SIG-M5 (cell line): ENCODE results near the gene DYNC1I1.

ENCODE experiments used
- DNase-seq: peaks from one replicate; lab custom pipeline; 2025; lab: John Stamatoyannopoulos, UW

The DYNC1I1 gene

DNA sequence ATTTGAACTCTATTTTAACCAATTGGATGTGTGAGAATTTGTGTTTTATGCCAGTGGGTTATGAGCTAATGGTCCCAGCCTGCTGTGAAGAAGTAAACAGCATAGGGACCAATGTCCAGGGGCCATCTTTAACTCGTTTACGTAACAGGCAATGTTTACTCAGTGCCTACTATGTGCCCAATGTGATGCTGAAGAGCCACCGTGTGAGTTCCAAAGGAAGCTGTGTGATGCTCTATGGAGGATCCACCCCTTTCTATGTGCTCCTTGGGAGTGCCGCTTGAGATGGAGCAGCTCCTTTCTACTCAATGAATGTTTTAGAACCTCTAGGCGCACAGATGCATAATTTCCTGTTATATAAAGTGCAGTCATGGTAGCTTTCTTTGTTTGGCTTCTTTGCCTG, 21.3 kb downstream of the DYNC1I1 start:
- DNase-seq, result no peak

DNA sequence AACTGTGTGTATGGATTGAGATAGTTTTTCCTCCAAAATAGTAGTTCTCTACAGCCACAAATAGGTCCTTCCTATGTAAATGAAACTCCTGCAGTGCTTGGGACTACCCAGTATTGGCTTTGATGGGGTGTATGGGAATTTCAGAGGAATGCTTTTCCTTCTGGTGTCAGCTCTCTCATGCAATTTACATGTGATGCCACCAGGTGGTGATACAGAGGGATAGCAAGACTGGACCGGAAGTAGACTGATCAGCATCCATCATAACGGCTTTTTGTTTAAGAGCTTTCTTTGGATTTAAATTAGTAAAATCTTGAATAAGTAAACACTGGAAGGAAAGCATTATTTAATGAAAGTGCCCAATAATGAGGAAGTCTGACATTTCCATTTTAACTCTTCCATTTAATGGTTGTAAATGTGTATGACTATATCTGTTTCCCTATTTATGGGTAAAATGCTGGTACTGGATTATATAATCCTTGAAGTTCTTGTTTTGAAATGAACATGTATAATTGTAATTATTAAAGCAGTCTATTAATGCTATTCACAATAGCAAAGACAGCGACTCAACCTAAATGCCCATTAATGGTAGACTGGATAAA, 22.7 kb downstream of the DYNC1I1 start:
- no peak for DNase-seq

DNA sequence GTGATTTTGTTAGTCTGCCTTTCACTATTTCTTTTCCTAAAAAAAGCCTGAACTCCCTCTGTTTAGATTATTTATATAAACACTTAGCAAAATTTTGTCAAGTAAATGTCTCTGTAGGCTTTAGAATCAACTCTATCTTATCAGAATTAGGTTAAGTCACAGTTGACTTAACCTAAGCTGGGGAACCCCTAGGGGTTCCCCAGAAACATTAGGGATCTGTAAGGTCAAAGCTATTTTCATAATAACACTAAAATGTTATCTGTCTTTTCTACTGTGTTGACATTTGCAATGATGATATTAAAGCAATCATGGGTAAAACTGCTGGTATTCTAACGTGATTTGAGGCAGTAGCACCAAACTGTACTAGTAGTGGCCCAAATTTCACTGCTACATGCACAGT, 24.3 kb downstream of the DYNC1I1 start:
- DNase-seq, result no peak

DNA sequence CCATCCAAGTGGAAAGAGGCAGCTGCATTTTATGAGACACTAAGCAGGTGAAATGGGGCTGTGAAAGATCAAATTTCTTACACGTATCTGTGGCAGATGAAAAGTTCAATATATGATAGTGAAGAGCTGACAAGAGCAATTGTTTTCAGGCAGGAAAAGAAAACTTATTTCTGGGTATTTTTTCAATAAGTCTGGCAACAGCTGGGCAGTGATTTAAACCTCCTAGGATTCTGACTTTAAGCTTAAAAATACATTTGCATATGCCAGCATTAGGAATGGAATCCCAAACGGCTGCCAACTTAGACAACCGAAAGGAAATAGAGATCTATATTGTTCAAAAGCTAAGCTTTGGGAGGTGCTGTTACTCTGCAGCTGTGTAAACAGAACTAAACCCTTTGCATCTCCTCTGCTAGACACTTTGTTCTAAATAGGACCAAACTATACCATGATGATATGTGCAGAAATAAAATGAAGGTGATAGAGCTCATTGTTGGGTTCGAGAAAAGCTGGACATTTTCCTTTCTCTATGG, 26.1 kb downstream of the DYNC1I1 start:
- DNase-seq, result no peak

DNA sequence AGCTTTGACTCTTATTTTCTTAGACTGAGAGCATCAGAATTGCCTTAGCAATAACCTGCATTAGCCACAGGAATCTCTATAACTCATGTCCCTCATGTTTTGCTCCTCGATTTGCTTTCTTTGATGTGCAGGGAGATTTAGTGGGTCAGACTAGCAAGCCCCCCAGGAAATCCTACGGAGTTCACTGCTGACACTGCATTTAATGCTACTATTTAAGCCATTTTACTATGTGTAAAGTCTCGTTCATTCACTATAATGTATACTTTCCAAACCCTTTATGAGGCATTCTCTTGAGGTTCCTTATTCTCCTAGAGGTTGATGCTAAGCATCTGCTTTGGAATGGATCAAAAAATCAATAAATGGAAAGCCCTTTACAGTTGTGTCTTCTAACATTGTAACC, 28.4 kb downstream of the DYNC1I1 start:
- no peak for DNase-seq

DNA sequence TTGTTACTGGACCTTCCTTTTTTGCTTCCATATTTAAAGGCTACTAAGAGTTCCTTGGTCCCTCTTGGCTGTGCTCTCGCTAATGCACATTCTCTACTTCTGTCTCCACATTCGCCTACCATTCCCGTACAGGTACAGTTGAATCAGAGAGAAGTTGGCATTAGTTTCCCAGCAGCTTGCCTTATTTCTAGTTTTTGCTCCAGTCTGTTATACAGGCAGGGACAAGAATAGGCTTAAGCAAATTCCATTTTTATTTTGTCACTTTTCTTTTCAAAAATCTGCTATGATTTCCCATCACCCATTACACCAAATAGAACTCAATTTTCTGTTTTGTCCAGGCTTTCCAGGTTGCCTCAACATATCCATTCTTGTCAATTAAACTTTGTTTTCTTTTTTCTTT, 29.9 kb downstream of the DYNC1I1 start:
- DNase-seq, result no peak

DNA sequence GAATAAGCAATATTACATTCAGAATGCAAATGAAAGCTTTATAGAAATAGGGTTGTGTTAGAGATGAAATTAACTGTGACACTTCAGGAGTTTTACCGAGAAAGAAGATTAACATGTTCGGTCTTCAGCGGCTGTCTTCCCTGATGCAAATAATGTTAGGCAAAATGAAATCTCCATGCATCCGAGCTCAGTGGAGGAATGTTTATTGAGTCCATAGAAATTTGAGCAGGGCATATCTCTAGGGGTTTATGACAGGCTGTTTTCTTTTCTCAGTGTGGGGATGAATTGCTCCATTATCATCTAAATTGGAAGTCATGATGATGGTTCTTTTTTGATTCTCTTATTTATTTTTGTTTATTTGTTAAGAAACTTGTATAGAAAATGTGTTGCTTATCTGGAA, 31.7 kb downstream of the DYNC1I1 start:
- no peak for DNase-seq

DNA sequence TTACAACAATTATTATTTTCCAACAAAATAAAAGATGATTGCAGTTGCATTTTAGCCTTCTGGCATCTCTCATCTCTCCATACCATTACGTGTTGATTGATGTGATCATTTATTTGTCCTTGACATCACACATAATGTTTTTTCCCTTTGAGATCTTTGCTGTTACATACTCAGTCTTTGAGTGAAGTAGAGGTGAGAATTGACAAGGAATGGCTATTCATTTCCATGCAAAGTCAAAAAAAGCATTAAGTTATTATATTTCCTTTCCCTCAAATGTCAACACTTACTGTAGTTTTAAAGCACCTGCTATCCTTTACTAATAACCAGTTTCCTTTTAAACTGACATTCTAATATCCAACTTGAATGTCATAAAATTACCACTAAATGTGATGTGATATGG, 33.6 kb downstream of the DYNC1I1 start:
- DNase-seq, result no peak

DNA sequence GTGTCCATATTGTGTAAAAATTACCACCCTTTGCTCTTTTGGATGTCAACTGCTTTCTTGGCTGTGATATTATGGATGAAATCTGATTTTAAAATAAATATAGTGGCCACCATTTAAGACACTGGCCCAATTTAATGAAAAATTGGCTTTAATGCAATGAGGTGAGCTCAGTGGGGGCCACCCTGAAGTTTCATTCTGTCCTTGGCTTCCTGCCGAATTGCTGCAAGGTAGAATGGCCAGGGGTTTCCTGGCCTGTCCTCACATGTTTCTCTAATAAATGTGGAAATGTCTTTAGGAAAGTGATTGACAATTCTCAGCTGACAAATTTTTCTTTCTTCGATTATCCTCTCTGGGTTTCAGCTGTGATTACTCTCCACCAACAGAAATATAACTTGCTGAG, 36.0 kb downstream of the DYNC1I1 start:
- no peak for DNase-seq

DNA sequence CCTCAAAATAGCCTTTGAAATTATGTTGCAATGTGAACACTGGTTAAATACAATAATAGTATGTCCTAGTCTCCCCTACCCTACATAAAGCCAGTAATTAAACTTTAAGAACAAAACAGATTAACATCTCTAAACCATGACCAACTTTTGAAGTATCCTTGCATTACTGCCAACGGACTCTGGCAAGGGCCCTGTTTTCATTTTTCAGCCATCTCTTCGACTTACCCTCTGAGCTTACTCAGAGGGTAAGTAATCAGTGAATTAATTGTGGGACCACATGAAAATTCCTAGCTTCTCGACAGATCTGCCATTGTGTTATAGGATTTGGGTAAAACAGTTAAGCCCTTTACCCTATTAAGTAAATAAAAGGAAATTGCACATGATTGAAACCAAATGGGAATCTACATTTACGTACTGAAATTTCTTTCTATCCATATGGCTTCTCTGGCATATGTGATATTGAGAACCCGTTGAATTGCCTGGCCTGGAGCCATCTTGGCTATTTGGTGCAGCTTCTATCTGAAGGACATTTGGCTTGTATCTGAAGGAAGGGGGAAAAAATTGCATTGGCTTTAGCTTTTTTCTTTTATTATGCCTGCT, 39.6 kb downstream of the DYNC1I1 start:
- no peak for DNase-seq

DNA sequence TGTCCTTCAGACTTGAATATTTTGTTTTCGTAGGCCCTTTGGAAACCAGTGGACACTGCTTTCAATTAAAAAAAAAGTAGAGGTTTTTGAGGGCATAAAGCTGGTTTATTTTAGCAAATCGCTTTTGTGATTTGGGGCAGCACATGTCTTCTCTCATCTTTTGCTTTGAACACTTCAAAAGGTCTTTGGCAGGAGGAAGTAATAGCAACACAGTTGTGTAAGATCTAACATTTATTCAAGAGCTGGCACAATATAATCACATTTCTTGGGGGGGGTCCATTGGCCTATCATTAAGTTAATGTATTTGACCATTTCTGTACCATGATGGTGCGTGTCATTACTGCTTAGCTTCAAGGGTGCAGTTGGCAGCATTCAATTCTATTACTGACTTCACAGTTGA, 42.4 kb downstream of the DYNC1I1 start:
- DNase-seq, result no peak

DNA sequence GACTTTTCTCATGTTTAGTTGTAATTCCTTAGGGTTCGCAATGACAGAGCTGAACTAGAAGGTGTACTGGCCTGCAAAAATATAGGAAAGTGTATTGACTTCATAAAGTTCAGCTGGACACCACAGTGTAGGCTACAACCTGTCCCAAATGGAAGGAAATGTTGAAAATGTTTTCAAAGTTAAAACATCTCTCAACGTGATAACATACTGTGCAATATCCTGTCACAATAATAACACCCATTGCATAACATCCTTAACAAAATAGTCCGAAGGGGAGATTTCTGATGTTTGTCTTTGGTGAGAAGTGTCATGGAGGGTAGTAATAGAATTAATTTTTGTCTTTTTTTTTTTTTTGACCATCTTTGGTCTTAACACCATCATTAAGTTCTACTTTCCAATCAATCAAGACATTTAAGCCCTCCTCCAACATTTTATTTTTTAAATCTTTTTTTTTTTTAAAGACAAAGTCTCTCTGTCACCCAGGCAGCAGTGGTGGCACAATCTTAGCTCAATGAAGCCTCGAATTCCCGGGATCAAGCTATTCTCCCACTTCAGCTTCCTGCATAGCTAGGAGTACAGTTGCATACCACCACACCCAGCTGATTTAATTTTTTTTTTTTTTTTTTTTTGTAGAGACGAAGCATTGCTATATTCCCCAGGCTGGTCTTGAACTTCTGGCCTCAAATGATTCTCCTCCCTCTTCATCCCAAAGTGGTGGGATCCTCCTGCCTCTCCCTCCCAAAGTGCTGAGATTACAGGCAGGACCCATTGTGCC, 45.7 kb downstream of the DYNC1I1 start:
- no peak for DNase-seq

DNA sequence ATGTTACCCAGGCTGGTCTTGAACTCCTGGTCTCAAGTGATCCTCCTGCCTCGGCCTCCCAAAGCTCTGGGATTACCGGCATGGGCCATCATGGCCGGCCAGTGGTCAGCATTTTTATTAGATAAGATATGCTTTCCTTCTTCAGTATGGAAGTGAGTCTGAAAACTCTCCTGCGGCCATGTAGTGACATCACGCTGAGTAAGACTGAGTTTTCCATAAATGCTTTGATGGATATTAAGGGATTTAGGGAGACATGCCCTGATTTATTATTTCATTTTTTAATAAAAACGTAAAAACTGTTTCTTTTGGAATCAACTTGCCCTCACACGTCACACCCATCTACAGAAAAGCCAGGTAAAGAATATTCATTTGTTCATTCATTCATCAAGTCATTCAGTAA, 48.4 kb downstream of the DYNC1I1 start:
- no peak for DNase-seq

DNA sequence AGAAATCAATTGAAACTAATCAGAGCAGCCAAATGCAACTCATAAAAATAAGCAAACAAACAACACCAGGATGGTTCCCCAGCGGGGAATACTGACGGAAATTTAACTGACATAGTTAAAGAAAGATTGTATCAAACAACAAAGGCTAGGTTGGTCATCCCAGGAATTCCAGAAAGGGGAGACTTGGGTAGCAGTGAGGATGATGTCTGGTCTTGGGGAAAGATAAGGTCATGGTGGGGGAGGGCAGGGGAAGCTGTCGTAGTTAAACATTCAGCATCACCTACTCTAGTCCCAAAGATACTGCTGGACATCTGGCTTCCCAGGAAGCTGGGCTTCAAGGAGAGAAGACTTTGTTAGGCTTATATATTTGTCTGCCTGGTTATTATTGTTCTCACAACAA, 50.4 kb downstream of the DYNC1I1 start:
- no peak for DNase-seq

DNA sequence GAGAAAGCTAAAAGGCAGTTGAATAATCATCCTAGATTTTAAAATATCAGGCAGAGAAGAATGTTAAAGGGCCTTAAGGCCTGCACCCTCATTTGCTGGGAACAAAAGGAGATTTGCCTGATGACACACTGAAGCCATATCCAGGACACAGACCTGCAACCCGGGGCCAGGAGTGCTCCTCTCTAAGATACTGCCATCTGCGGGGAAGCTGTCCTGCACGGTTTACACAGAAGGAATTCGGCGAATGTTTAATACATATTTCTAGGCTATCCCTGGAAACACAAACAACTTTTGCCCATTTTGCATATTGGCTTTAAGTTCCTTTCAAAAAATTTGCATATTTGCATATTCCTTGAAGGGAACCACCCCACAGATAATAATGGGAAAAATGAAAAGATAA, 52.3 kb downstream of the DYNC1I1 start:
- no peak for DNase-seq

DNA sequence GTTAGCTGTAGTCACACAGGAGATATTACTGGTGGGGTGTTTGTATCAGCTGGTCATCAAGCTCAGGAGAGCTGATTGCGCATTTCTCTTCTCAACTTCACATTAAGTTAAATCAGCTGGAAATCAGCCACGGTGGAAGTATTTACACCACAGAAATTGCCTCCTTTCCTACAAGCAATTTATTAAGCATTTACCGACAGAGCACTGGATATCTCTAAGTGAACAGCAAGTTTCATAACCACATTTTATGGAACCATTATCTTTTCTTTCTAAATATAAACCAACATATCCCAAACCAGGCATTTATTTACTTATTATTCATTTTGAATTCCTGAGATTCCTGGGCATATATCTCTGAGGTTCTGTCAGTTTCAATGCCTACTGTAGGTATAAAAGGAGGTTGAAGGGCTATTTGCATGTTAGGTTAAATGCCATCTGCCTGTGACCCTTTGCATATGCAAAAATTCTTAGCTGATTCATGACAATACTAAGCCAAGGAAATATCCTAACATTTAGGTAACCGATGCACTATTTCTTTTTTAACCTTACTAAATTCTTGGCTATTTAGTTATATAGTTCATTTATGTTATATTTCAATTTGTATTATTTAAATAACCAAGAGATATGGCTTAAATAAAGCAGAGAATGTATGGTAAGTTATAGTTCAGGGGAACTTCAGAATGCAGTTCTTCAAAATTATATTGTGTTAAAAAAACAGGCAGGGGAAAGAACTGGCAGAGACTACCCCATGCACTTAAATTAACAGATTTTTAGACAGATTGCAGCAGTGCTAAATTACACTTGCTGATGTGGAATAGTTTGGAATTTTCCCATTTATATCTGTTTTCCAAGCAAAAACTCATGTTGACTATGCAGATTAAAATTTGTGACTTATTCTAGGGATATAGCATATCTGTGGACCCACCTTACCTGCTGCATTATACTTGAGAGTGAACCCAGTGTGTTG, 56.8 kb downstream of the DYNC1I1 start:
- no peak for DNase-seq

DNA sequence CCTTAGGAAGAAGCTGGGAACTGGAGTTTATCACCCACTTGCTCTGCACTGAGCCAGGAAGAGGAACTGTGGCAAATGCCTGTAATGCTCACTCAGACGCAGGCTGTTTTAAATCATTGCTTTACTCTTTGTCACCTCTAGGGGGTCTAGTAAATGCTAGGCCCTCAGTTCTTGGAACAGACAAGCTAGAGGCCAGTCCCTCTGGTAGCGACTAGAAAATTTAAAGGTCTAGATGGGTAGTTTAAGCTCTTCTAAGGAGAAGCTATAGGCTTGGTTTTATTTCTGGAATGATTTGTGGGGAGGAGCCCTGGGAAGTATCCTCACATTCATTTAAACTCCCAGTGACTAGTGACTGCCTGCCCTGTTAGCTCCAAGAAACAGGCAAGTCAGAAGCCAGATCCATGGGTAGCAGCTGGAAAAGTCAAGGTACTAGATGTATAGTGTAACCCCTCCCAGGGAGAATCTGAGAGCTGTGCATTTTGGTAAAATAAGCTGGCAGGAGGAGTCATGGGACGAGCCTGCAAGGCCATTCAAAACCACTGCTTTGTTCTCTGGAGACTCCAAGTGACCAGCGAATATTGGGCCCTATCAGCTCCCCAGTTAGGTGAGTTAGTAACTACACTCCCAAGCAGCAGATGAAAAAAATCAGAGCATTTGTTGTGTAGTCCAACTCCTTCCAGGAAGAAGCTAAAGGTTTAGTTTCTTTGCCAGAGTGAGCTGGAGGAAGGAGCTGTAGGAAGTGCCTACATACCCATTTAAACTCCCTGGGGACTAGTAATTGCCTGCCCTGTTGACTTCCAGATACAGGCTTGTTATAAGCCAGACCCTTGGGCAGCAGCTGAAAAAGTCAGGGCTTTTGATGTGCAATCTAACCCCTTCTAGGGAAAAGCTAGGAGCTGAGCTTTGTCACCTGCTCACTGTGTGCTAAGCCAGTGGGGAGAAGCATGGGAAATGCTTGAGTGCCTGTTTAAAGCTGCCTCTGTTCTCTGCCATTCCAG, 68.9 kb downstream of the DYNC1I1 start:
- DNase-seq, result no peak

DNA sequence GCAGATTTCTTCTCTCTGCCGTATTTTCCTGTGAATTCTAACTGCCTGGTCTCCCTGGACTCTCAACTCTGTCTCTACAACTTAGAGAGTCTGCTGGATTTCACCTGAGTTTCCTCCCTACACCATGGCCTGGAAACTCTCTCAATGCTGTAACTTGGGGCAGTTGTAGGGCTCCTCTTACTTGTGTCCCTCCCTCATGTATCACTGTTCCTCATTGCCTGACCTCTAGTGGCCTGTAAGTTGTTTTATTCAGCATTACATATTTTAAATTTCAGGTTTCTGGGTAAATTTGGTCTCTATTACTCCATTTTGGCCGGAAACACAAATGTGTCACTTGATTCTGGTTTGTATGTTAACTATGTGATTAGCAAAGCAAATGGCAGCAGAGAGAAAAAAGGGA, 70.9 kb downstream of the DYNC1I1 start:
- DNase-seq, result no peak

DNA sequence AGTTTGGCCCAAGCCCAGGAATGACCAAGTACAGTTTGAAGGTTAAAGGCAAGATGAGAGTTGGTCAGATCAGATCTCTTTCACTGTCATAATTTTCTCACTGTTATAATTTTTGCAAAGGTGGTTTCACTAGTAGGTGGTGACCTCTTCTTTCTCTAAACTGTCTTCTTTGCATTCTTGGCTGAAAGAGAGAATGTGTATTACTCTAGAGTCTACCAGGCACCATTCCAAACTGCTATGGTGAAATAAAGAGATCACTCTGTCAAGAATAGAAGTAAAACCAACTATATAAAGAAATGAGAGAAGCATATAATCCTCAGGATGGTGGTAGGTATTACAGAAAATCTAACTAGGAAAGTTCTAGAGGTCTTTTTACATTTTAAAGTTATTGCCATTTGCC, 72.7 kb downstream of the DYNC1I1 start:
- no peak for DNase-seq

DNA sequence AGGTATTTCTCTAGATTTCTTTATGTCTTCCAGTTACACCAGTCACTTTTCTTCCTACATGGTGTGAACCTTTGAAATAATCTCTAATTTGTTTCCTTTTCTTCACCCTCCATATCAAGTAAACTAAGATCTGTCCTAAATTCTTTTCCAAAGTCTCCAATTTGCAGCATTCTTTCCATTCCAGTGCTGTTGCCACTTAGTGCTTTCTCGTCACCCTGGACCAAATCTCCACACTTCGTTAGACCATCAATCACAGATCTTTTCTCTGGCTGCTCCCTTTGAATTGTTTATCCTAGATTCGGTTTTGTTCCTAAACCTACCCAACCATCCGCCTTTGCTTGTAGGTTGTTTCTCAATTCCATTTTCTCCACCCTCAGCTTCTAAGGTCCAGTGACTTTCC, 74.7 kb downstream of the DYNC1I1 start:
- no peak for DNase-seq

DNA sequence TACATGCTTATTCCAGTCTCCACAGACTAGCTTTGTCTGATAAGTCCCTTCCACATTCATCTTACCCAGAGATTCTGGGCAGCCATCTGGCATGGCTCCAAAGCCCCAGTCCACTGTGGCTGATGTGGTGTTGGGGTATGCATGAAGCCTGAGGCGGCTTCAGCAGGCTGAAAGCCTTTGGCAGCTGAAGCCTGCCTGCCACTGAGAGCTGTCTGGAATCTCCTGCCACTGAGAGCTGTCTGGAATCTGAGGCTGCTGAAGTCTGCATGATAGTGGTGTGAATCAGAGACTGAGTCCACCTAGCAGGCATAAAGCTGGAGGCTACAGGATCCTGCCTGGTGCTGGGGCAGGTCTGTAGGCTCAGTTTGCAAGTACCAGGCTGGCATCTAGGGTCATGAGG, 87.1 kb downstream of the DYNC1I1 start:
- DNase-seq, result no peak
